Astrocyte (in vitro differentiated cells and primary cell): Measurements from ENCODE around the gene AKR1C4.
"Not testable (repeated sequence)": the region's sequence is repeated elsewhere in the genome, so short reads cannot be mapped to it uniquely, and the experiment has no call there.

Experiments used
- EZH2 ChIP-seq: IDR thresholded peaks from 2 replicates; pipeline ENCODE4 v1.6.1; 2012; ENCODE audit warnings: mild to moderate bottlenecking, low read length, inconsistent platforms; ENCODE audit not compliant: insufficient read depth
- TF ChIP-seq, protein P1 (sequence below): IDR thresholded peaks from 2 replicates; pipeline ENCODE4 v1.5.1; 2011; ENCODE audit warnings: low read depth, mild to moderate bottlenecking, inconsistent platforms, low read length, moderate library complexity; ENCODE audit not compliant: insufficient read depth

DNA sequence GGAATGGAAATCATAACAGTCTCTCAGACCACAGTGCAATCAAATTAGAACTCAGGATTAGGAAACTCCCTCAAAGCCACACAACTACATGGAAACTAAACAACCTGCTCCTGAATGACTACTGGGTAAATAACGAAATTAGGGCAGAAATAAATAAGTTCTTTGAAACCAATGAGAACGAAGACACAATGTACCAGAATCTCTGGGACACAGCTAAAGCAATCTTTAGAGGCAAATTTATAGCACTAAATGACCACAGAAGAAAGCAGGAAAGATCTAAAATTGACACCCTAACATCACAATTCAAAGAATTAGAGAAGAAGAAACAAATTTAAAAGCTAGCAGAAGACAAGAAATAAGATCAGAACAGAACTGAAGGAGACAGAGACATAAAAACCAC, 40.9 kb downstream of the AKR1C4 start:
- TF ChIP-seq, protein P1, sequence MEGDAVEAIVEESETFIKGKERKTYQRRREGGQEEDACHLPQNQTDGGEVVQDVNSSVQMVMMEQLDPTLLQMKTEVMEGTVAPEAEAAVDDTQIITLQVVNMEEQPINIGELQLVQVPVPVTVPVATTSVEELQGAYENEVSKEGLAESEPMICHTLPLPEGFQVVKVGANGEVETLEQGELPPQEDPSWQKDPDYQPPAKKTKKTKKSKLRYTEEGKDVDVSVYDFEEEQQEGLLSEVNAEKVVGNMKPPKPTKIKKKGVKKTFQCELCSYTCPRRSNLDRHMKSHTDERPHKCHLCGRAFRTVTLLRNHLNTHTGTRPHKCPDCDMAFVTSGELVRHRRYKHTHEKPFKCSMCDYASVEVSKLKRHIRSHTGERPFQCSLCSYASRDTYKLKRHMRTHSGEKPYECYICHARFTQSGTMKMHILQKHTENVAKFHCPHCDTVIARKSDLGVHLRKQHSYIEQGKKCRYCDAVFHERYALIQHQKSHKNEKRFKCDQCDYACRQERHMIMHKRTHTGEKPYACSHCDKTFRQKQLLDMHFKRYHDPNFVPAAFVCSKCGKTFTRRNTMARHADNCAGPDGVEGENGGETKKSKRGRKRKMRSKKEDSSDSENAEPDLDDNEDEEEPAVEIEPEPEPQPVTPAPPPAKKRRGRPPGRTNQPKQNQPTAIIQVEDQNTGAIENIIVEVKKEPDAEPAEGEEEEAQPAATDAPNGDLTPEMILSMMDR: not testable (repeated sequence)
- not testable (repeated sequence) for TF ChIP-seq EZH2
